Measurements from ENCODE around the gene HSPG2.
"Not testable (repeated sequence)": the region's sequence is repeated elsewhere in the genome, so short reads cannot be mapped to it uniquely, and the experiment has no call there.

The HSPG2 gene

GRCh38 chr1:21839337-21840037 lies 97.6 kb downstream of the HSPG2 start:
- no peak for DNase-seq

- no peak for DNase-seq
Measured at GRCh38 chr1:21838359-21839157, 98.6 kb downstream of the HSPG2 start.

- DNase-seq, result no peak
Measured at GRCh38 chr1:21837476-21837875, 99.6 kb downstream of the HSPG2 start.

- no peak for DNase-seq
Measured at GRCh38 chr1:21836729-21837128, 100.4 kb downstream of the HSPG2 start.

GRCh38 chr1:21836010-21836409 lies 101.1 kb downstream of the HSPG2 start:
- no peak for DNase-seq

GRCh38 chr1:21834666-21835065 lies 102.4 kb downstream of the HSPG2 start:
- DNase-seq, result no peak

- no peak for DNase-seq
Measured at GRCh38 chr1:21834094-21834493, 103.0 kb downstream of the HSPG2 start.

GRCh38 chr1:21833392-21833976 lies 103.6 kb downstream of the HSPG2 start:
- no peak for DNase-seq

GRCh38 chr1:21831454-21831970 lies 105.6 kb downstream of the HSPG2 start:
- DNase-seq, result no peak

GRCh38 chr1:21830792-21831453 lies 106.2 kb downstream of the HSPG2 start:
- DNase-seq, result no peak

- DNase-seq, result no peak
Measured at GRCh38 chr1:21829294-21829693, 107.8 kb downstream of the HSPG2 start.

GRCh38 chr1:21828506-21829210 lies 108.5 kb downstream of the HSPG2 start:
- no peak for DNase-seq

GRCh38 chr1:21828075-21828474 lies 109.0 kb downstream of the HSPG2 start:
- no peak for DNase-seq

- no peak for DNase-seq
Measured at GRCh38 chr1:21827141-21827679, 109.9 kb downstream of the HSPG2 start.

GRCh38 chr1:21826694-21827093 lies 110.4 kb downstream of the HSPG2 start:
- not testable (repeated sequence) for DNase-seq

GRCh38 chr1:21825393-21825792 lies 111.7 kb downstream of the HSPG2 start:
- DNase-seq, result no peak

- no peak for DNase-seq
Measured at GRCh38 chr1:21824926-21825325, 112.2 kb downstream of the HSPG2 start.

GRCh38 chr1:21823980-21824702 lies 113.0 kb downstream of the HSPG2 start:
- no peak for DNase-seq

- no peak for DNase-seq
Measured at GRCh38 chr1:21823206-21823979, 113.7 kb downstream of the HSPG2 start.

- no peak for DNase-seq
Measured at GRCh38 chr1:21822349-21822748, 114.8 kb downstream of the HSPG2 start.

Data from NCI-H1930 (cell line).